Uterus (tissue), 2 donors: ENCODE results near the gene PPM1H.

Source experiments
- CTCF ChIP-seq, 4 experiments: fragments of 200-600 bp in 2 of 4; fragments of 450-650 bp in 2 of 4; sonication (generic) in 2 of 4; IDR thresholded peaks; one replicate each; pipeline ENCODE4 v1.5.1; 2016 to 2019; ENCODE audit warnings: antibody characterized with exemption in 4 of 4, mild to moderate bottlenecking in 2 of 4, moderate library complexity in 1 of 4
- POLR2A ChIP-seq, 2 donors: fragments of 450-650 bp; IDR thresholded peaks; one replicate each; pipeline ENCODE4 v1.6.1; 2016; ENCODE audit warnings: antibody characterized with exemption in 2 of 2, mild to moderate bottlenecking in 1 of 2, moderate library complexity in 1 of 2

GRCh38 chr12:62637679-62638078 lies 297.3 kb downstream of the PPM1H start:
- TF ChIP-seq CTCF (IDR thresholded peaks at IDR 0.05) (no peak), POLR2A (IDR thresholded peaks at IDR 0.05) (no peak)
